GM19193 (cell line): ENCODE data around the gene AMHR2.
A peak's percentile ranks its signal among the peaks of the same experiment; 100 is the strongest.

Experiments
- POLR2A ChIP-seq: IDR thresholded peaks from 4 replicates; pipeline ENCODE4 v1.6.1; 2011; ENCODE audit not compliant: insufficient read depth, insufficient read length; ENCODE audit errors: extremely low read depth

Gene AMHR2

DNA sequence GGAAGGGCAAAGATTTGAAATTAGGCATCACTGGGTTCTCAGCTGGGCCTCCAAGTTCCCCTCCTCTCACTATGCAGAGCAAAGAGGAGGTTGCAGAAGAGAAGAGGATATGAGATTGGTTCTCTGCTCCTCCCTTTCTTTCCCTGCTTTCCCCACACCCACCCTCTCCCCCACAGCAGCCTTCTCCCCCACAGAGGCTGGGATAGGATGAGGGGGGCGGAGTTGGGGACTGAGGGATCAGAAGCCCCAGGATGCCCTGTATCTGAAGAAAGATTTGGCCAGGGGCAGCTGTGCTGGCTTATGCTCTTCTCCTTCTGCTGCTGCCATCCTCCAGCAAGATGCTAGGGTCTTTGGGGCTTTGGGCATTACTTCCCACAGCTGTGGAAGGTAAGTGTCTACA, at the start of gene AMHR2:
Gene AMHR2, plus strand, starts transcription at position 259 of the 400 bp plus-strand sequence. Its CDS starts 80 bp downstream, at position 339.
- TF ChIP-seq POLR2A = no peak

DNA sequence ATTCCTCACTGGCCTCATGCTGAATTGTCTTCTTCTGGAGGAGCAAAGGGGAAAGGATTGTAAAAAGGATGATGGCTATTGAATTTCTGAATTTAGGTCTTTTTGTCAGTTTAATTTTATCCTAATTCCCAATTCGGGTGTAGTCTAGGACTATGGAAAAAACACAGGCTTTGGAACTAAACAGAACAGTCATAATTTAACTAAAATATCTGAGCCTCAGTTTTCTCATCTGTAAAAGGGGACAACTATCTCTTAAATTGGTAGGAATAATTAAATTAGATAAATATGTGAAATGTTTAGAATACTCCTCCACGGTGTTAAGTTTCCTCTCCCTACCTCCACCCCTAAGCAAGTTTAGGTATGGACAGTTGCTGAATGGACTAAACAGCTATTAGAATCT, 46.9 kb upstream of the AMHR2 start:
- no peak for TF ChIP-seq POLR2A

DNA sequence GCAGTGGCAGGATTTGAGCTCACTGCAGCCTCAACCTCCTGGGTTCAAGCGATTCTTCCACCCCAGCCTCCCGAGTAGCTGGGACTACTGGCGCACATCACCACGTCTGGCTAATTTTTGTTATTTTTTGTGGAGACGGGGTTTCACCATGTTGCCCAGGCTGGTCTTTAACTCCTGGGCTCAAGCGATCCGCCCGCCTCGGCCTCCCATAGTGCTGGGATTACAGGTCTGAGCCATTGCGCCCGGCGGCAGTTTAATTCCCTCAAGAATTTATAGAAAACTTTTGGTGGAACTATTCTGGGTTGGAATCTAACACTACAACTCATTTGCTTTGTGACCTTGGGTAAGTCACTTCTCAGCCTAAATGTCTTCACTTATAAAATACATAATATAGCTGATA, 45.4 kb upstream of the AMHR2 start:
- no peak for TF ChIP-seq POLR2A

DNA sequence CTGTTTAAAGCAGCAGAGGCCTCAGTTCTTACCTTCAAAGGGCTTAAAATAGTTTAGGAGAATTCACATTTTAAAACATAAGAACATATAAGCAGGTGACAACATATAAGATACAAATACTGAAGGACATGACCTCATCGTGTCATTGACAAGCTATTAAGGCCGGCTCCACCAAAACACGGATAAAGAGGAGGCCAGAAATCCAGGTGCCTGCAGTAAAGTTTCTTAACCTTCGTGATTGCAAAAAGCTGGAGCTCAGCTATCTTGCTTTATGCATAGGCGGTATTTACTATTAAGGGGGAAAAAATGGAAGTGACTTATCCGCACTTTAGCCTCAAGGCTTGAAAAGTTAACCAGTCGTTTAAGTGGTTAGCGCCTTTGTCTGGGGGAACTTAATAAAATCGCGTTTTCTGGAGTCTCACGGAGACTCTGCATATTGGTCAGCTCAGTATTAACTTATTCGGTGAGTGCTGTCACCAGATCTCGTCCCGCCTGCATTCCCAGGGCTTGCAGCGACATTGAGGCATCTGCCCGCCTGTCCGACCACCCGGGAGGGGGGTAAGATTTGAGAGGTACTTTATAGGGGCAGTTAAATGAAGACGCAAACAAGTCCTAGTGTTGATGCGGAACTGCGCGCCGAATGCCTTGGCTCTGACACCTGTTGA, 44.8 kb upstream of the AMHR2 start:
- TF ChIP-seq POLR2A = no peak

DNA sequence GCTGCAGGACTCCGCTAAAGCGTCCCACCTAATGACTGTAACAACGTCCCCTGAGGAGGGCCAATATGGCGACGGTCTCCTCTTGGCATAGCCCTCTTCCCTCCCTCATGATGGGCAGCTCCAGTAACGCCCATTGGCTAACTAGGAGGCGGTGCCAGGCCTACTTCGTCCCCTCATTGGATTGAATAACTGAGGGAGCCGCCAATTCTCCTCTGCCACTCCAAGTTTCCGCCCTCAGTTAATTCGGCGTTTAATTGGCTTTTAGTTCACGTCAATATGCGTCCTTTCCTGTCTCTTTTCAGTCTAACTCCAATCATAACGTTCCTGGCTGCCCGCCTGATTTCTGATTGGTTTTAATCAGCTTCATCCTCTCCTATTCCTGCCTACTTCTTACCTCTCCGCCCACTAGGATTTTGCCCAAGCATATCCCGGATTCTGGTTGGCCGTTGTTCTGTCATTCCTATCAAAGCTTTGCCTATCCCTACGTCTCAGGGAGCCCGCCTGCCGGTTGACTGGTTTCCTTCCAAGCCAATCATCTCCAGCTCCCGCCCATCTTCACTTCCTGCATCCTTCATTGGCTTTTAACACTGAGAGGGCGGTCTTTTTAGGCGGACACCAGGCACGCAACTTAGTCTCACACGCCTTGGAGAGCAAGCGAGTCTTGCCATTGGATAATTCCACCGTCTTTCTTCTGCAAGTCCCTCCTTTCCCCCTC, 44.1 kb upstream of the AMHR2 start:
- TF ChIP-seq POLR2A = peak; percentile 98

DNA sequence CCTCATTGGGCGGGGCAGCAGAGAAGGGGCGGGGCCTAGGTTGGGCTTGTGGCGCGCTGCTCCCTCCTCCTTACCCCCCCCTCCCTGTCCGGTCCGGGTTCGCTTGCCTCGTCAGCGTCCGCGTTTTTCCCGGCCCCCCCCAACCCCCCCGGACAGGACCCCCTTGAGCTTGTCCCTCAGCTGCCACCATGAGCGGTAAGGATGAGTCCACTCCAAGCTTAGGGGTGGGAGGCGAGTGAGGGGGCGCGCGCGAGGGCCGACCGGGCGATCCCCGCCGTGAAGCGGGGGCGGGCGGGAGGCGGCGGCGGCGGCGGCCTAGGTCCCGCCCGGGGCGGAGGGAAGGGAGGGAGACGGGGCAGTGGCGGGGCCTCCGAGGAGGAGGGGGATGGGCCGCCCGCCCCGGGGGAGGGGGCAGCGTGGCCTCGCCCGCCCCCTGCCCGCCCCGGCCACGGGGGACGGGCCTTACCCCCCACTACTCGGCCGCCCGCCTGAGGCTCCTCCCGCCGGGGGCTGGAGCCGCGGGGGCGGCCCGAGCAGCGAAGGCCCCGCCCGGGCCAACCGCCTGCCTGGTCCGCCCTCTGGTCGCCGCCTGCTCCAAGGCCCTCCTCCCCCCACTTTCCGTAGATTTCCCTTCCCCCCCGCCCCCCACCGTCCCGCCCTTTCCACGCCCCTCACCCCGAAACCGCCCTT, 43.4 kb upstream of the AMHR2 start, which contains the start of gene SP1:
Gene SP1, plus strand, starts transcription at position 73 of the 690 bp plus-strand sequence. Its CDS starts 116 bp downstream, at position 189.
- peak; percentile 52 for TF ChIP-seq POLR2A

DNA sequence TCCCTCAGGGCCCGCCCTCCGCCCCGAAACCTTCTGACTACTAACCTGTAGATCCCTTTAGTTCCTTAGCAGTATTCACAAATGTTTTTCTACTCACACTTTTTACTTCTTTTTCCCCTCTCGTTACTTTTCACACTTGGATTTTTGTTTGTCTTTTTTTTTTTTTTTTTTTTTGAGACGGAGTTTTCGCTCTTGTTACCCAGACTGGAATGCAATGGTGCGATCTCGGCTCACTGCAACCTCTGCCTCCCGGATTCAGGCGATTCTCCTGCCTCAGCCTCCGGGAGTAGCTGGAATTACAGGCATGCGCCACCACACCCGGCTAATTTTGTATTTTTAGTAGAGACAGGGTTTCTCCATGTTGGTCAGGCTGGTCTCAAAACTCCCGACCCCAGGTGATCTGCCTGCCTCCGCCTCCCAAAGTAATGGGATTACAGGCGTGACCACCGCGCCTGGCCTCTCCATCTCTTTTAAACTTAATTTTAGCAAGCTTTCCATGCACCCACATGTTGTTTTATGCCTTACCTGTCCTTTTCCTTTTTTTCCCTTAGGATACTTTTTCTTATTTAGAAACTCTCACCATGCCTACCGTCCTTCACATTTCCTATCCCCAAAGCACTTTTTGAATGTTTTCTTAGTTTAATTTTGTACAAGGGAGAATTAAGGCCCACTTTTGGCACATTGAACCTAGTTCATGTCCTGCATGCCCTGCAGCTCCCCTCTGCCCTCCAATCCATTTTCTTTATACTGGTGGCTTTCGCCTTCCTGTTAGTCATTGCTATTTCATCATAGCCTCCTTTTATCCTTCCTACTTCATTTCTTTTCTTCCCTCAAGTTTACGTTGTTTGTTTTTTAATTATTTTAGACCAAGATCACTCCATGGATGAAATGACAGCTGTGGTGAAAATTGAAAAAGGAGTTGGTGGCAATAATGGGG, 42.6 kb upstream of the AMHR2 start:
- no peak for TF ChIP-seq POLR2A

DNA sequence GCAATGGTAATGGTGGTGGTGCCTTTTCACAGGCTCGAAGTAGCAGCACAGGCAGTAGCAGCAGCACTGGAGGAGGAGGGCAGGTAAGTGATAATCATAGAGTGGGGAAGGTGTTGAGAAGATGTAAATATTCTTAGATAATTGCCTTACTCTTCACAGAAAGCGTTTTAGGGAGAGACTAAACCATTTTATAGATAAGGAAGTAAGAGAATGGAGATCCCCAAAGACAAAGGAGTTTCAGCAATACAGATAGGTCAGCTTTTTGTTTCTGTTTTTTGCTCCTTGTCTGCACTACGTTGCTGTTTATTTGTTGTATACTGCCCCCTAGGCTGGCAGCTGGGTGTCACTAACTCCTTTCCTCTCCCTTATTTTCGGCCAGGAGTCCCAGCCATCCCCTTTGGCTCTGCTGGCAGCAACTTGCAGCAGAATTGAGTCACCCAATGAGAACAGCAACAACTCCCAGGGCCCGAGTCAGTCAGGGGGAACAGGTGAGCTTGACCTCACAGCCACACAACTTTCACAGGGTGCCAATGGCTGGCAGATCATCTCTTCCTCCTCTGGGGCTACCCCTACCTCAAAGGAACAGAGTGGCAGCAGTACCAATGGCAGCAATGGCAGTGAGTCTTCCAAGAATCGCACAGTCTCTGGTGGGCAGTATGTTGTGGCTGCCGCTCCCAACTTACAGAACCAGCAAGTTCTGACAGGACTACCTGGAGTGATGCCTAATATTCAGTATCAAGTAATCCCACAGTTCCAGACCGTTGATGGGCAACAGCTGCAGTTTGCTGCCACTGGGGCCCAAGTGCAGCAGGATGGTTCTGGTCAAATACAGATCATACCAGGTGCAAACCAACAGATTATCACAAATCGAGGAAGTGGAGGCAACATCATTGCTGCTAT, 41.7 kb upstream of the AMHR2 start:
- no peak for TF ChIP-seq POLR2A

DNA sequence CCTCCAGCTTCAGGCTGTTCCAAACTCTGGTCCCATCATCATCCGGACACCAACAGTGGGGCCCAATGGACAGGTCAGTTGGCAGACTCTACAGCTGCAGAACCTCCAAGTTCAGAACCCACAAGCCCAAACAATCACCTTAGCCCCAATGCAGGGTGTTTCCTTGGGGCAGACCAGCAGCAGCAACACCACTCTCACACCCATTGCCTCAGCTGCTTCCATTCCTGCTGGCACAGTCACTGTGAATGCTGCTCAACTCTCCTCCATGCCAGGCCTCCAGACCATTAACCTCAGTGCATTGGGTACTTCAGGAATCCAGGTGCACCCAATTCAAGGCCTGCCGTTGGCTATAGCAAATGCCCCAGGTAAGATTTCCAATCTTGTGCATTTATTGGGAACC, 40.4 kb upstream of the AMHR2 start:
- no peak for TF ChIP-seq POLR2A

DNA sequence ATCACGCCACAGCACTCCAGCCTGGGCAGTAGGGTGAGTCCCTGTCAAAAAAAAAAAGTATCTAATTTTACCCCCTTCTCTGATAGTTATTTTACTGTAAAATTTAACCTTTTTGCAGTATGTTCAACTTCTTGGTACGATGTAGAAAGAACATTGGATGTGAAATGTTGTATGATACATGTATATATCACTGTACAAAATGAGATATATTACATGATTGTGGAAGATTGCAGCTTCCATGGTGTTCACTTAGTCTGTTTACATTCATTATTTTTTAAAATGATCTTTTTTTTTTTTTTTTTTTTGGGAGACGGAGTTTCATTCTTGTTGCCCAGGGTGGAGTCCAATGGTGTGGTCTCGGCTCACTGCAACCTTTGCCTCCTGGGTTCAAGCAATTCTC, 34.7 kb upstream of the AMHR2 start:
- no peak for TF ChIP-seq POLR2A

DNA sequence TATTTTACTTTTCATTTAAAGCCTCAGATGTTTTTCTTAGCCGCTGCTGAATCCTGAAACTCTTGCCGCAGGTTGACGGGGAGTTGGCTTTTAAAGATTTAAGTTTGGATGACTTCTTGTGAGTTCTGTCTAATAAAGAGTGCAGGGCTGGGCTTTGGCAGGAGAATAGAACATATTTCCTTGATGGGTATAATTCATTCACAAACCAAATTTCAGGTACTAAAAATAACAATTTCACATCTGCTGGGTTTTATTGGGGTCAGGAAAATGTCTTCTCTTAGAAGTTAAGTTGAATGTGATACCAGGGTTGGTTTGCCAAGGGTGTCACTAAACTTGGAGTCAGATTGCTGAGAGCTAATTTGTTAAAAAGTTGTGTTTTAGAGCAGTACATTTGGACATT, 34.0 kb upstream of the AMHR2 start:
- no peak for TF ChIP-seq POLR2A

DNA sequence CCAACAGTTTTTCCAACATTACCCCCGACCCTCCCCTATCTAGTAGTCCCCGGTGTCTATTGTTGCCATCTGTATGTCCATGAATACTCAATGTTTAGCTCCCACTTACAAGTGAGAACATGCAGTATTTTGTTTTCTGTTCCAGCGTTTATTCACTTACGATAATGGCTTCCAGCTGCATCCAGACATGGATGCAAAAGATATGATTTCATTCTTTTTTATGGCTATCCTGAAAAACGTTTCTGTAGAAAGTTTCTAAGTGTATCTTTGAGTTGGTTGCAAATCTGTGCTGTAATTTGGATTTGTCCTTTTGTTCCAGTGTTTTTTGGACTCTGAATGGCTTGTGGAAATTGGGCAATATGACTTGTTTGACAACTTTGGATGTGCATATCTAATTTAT, 31.9 kb upstream of the AMHR2 start:
- TF ChIP-seq POLR2A = no peak

DNA sequence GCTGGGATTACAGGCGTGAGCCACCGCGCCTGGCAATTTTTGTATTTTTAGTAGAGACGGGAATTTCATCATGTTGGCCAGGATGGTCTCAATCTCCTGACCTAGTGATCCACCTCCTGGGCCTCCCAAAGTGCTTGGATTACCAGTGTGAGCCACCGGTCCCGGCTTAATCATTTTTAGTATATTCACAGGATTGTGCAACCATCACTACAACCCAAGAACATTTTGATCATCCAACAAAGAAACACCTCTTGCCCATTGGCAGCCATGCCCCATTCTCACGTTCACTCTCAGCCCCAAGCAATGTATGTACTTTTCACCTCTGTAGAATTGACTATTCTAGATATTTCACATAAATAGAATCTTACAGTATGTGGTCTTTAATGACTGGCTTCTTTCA, 23.8 kb upstream of the AMHR2 start:
- TF ChIP-seq POLR2A = no peak

DNA sequence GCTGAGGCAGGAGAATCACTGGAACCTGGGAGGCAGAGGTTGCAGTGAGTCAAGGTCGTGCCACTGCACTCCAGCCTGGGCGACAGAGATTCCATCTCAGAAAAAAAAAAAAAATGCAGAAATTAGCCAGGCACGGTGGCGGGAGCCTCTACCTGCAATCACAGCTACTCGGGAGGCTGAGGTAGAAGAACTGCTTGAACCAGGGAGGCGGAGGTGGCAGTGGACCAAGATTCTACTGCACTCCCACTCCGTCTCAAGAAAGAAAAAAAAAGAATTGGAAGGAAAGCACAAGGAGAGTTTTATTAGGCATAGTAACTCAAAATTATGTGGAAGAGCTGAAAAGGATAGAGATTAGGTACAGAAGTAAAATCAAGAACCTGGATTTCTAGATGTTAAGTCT, 20.8 kb upstream of the AMHR2 start:
- TF ChIP-seq POLR2A = no peak
